Caco-2 (cell line): ENCODE results near the gene JAGN1. TPM values are rescaled to one million over a fixed set of nuclear protein-coding genes. Genes with fewer than 3 reads are reported as not detected.

Source experiments
- BruUV-seq: library from RNA; stranded (reverse); fragments of 400-500 nt; replicated peaks from 2 replicates; lab custom pipeline; 2021; lab: Mats Ljungman, UMichigan
- CTCF ChIA-PET: fragments of 300-600 bp; sonication (Branson Sonifier 250); formaldehyde crosslinking; loops from one replicate; lab custom pipeline; 2022; ENCODE audit warnings: antibody characterized with exemption; lab: Charles Lee
- POLR2A ChIA-PET: fragments of 300-600 bp; sonication (Branson Sonifier 250); formaldehyde crosslinking; loops from one replicate; lab custom pipeline; 2022; ENCODE audit warnings: antibody characterized with exemption; lab: Charles Lee
- DNase-seq, 2 experiments: peaks; one replicate each; pipeline versions ENCODE4 v3.0.0 to v3.0.0-alpha.2; 2020 to 2022
- H3K27me3 ChIP-seq: replicated peaks from 2 replicates; pipeline ENCODE4 v1.6.0; 2011; ENCODE audit warnings: low read length; ENCODE audit not compliant: control insufficient read depth, insufficient read depth
- H3K36me3 ChIP-seq: 2 replicates; pipeline ENCODE4 v1.5.1; 2011; ENCODE audit warnings: low read length; ENCODE audit not compliant: control insufficient read depth, insufficient read depth
- H3K4me1 ChIP-seq: fragments of 250-450 bp; sonication (Bioruptor Pico); 2 replicates; pipeline ENCODE4 v1.5.1; 2020; ENCODE audit warnings: mild to moderate bottlenecking
- H3K4me3 ChIP-seq: 2 replicates; pipeline ENCODE4 v1.5.1; 2011; ENCODE audit warnings: low read depth, mild to moderate bottlenecking, control low read depth, low read length
- H3K9me3 ChIP-seq: fragments of 250-450 bp; sonication (Bioruptor Pico); 2 replicates; pipeline ENCODE4 v1.5.1; 2020; ENCODE audit warnings: mild to moderate bottlenecking, moderate library complexity
- H3K27ac Mint-ChIP-seq: one replicate; pipeline ENCODE4 v1.8.0; 2022; ENCODE audit warnings: mixed read lengths; ENCODE audit not compliant: unreplicated experiment
- H3K27me3 Mint-ChIP-seq: one replicate; pipeline ENCODE4 v1.8.0; 2022; ENCODE audit warnings: mixed read lengths; ENCODE audit not compliant: insufficient read depth, unreplicated experiment
- H3K36me3 Mint-ChIP-seq: one replicate; pipeline ENCODE4 v1.8.0; 2022; ENCODE audit warnings: mild to moderate bottlenecking, mixed read lengths; ENCODE audit not compliant: insufficient read depth, unreplicated experiment
- H3K4me1 Mint-ChIP-seq: one replicate; pipeline ENCODE4 v1.8.0; 2022; ENCODE audit warnings: low read depth, mixed read lengths; ENCODE audit not compliant: unreplicated experiment
- H3K4me3 Mint-ChIP-seq: one replicate; pipeline ENCODE4 v1.8.0; 2022; ENCODE audit warnings: mild to moderate bottlenecking, moderate library complexity, mixed read lengths; ENCODE audit not compliant: unreplicated experiment
- H3K9me3 Mint-ChIP-seq: one replicate; pipeline ENCODE4 v1.8.0; 2022; ENCODE audit warnings: mixed read lengths; ENCODE audit not compliant: unreplicated experiment
- CTCF ChIP-seq, 2 experiments: fragments of 200-600 bp in 1 of 2; IDR thresholded peaks; 1 replicate in 1 of 2; 2 replicates in 1 of 2; pipeline versions ENCODE4 v1.5.1 to v1.8.0; 2011 to 2022; ENCODE audit warnings: antibody characterized with exemption in 1 of 2, control low read depth in 1 of 2, inconsistent platforms in 1 of 2, low read depth in 1 of 2, low read length in 1 of 2, mild to moderate bottlenecking in 1 of 2, moderate library complexity in 1 of 2; ENCODE audit not compliant: insufficient read depth in 1 of 2, severe bottlenecking in 1 of 2, unreplicated experiment in 1 of 2
- intact Hi-C: fragments of 100-400 bp; cut with micrococcal nuclease; formaldehyde crosslinking; loops from one replicate; pipeline ENCODE4 v1.10.0; 2022; ENCODE audit not compliant: unreplicated experiment
- total RNA-seq: library from RNA; stranded (reverse); gene quantifications from 2 replicates; pipeline ENCODE4 v1.2.3, GENCODE V29; 2022

The JAGN1 gene
- total RNA-seq, 1 experiment from 2014 or later, result 34.2 TPM

- no peaks in the 10 kb centered on the region for H3K9me3 Mint-ChIP-seq
- H3K27me3 ChIP-seq, result no peaks in the 10 kb centered on the region
- peak overlapping the region; percentile 73 for H3K4me3 ChIP-seq
- H3K9me3 ChIP-seq, result no peaks in the 10 kb centered on the region
- POLR2A ChIA-PET, result interaction anchor here (0.7 to 3.9 kb wide), 7 partner anchors 13 to 31 kb away, joined by 3 to 31 read pairs (median 6); partner anchors contain the start of genes CRELD1 and IL17RE
- CTCF ChIA-PET, result interaction anchor here (0.7 to 5.0 kb wide), 10 partner anchors 12 to 74 kb away, joined by 3 to 63 read pairs (median 4); partner anchors contain the start of genes CRELD1 and IL17RE
- H3K4me1 Mint-ChIP-seq, result no peaks in the 10 kb centered on the region
- peak; percentile 9 to 40 for TF ChIP-seq CTCF (IDR thresholded peaks at IDR 0.05; ENCODE audit: insufficient read depth in 1 of 2, low read depth in 1 of 2, low read length in 1 of 2, severe bottlenecking in 1 of 2, unreplicated experiment in 1 of 2)
- H3K4me3 Mint-ChIP-seq, result peak overlapping the region; percentile 89
- H3K27me3 Mint-ChIP-seq, result no peaks in the 10 kb centered on the region
- DNase-seq, result peak; percentile 67 to 84
- intact Hi-C loops, result loop anchor here (1.0 to 5.0 kb wide), 7 partner anchors 13 to 73 kb away; partner anchors contain the start of genes IL17RE, JAGN1 and RPUSD3
- H3K36me3 ChIP-seq, result peaks cover 3% of the 10 kb centered on the region; the same call in 1 of the 2 replicates
- H3K4me1 ChIP-seq, result peaks cover 21% of the 10 kb centered on the region
- H3K36me3 Mint-ChIP-seq, result peaks cover 33% of the 10 kb centered on the region
- BruUV-seq, result no TSS peak
- H3K27ac Mint-ChIP-seq, result peak overlapping the region; percentile 76
These were observed 25.1 kb downstream of the JAGN1 start for GRCh38 chr3:9915254-9916141.

- BruUV-seq, result TSS peak; percentile 32
- no peaks in the 10 kb centered on the region for H3K27me3 Mint-ChIP-seq
- peak overlapping the region; percentile 89 for H3K4me3 Mint-ChIP-seq
- Histone ChIP-seq H3K9me3 (no peaks in the 10 kb centered on the region), H3K27me3 (no peaks in the 10 kb centered on the region), H3K4me1 (peaks cover 21% of the 10 kb centered on the region), H3K4me3 (peak overlapping the region; percentile 73), H3K36me3 (peaks cover 3% of the 10 kb centered on the region; the same call in 1 of the 2 replicates)
- peak overlapping the region; percentile 76 for H3K27ac Mint-ChIP-seq
- intact Hi-C loops, result loop anchor here (1.0 to 5.0 kb wide), 3 partner anchors 16 to 74 kb away; partner anchors contain the start of gene RPUSD3
- TF ChIP-seq CTCF (IDR thresholded peaks at IDR 0.05; ENCODE audit: insufficient read depth in 1 of 2, low read depth in 1 of 2, low read length in 1 of 2, severe bottlenecking in 1 of 2, unreplicated experiment in 1 of 2), result no peak
- ChIA-PET POLR2A (interaction anchor here (0.6 to 3.9 kb wide), 7 partner anchors 12 to 36 kb away, joined by 3 to 31 read pairs (median 6); partner anchors contain the start of genes CRELD1 and IL17RE), CTCF (interaction anchor here (0.7 to 5.0 kb wide), 6 partner anchors 14 to 106 kb away, joined by 3 to 63 read pairs (median 7); partner anchors contain the start of genes CRELD1, IL17RE and TTLL3)
- H3K4me1 Mint-ChIP-seq, result no peaks in the 10 kb centered on the region
- no peak for DNase-seq
- peaks cover 25% of the 10 kb centered on the region for H3K36me3 Mint-ChIP-seq
- no peaks in the 10 kb centered on the region for H3K9me3 Mint-ChIP-seq
These were observed 25.9 kb downstream of the JAGN1 start for GRCh38 chr3:9916346-9916733.
